HG03196 (cell line): ENCODE data around the gene TAS1R1.
A peak's percentile ranks its signal among the peaks of the same experiment; 100 is the strongest.
"Not testable (repeated sequence)": the region's sequence is repeated elsewhere in the genome, so short reads cannot be mapped to it uniquely, and the experiment has no call there.

Source experiments
- ATAC-seq: cut with Tn5 transposase; IDR thresholded peaks from one replicate; pipeline ENCODE4 v1.9.1; 2021; ENCODE audit not compliant: unreplicated experiment

TAS1R1 gene

DNA sequence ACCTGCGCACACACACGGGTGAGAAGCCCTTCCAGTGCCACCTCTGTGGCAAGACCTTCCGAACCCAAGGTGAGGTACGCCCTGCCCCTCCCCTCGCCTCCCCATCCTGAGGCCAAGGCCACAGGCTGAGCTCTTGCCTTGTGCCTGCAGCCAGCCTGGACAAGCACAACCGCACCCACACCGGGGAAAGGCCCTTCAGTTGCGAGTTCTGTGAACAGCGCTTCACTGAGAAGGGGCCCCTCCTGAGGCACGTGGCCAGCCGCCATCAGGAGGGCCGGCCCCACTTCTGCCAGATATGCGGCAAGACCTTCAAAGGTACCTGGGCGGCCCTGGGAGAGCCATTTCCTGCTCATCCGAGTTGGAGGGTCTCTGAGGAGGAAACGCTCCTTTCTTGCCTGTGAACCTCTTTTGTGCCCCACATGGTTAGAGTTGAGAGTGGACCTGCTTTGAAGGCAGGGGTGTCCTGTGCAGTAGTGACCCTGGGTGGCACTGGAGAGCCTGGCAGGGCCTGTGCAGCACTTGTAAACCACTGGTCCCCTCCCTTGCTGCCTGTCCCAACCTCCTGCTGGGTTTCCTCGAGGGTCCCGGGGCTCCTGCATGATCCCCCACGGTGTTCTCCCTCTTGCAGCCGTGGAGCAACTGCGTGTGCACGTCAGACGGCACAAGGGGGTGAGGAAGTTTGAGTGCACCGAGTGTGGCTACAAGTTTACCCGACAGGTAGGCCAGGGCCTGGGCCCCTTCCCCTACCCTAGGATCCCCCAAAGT lies 33.2 kb downstream of the TAS1R1 start:
- ATAC-seq, result no peak

DNA sequence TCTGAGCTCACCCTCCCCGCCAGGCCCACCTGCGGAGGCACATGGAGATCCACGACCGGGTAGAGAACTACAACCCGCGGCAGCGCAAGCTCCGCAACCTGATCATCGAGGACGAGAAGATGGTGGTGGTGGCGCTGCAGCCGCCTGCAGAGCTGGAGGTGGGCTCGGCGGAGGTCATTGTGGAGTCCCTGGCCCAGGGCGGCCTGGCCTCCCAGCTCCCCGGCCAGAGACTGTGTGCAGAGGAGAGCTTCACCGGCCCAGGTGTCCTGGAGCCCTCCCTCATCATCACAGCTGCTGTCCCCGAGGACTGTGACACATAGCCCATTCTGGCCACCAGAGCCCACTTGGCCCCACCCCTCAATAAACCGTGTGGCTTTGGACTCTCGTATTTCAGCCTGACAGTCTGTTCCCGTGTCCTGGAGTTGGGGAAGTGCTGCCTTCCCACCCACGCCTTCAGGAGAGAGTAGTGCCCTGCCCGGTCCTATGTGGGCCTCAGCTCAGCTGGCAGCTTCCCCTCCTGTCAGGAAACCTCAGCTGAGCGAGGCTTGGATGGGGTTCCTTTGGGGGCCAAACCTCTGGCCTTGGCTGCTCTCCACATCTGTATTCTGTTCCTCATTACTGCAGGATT lies 33.9 kb downstream of the TAS1R1 start:
- ATAC-seq, result no peak

DNA sequence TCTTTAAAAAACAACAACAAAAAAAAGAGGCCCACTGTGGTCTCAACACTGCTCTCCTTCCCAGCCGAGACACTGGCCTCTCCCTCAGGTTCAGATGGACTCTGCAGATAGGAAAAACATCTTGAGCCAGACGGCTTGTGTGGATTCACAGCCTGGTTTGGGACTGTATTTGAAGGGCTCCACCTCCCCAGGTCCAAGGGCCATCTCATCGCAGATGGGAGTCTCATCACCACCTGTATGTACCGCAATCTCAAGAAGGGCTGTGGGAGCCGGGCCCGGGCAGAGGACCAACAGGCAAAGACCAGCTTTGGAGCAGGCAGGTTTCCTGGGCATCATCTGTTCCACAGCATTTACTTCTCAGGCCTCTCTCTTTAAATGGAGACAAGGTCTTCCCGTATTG lies 34.9 kb downstream of the TAS1R1 start:
- no peak for ATAC-seq

DNA sequence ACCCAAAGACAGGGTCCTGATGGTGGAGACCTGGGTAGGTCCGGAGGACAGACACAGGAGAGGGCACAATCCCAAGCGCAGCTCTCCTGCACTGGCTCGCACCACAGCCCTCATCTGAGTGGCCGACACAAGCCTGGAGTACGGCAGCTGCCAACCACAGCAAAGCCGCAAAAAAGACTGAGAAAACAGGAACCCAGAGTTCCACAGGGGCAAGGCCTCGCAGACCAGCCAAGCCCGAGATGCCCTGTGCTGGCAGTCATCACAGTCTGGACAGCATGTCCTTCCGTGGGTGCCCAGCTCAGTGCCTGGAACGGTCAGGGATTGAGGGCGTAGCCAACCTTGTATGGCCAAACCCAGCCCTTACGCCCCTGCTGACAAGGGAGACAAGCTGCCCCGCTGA lies 36.1 kb downstream of the TAS1R1 start:
- no peak for ATAC-seq

DNA sequence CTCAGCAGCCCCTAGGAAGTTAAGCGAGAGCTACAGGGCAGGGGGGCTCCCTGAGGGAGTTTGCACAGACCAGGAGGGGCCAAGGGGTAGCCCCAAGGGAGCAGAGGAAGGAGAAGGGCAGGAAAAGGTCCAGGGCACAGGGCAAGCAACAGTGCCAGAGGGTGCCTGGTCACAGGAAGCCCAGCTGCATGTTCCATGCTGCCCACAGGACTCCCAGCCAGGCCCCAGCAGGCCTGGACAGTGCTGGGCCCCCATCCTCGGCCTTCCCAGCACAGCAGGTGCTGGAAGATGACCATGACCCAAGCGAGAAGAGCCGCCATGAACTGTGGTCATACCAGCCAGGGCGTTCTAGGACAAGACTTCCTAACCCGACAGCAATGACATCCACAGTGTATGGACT lies 36.5 kb downstream of the TAS1R1 start:
- no peak for ATAC-seq

DNA sequence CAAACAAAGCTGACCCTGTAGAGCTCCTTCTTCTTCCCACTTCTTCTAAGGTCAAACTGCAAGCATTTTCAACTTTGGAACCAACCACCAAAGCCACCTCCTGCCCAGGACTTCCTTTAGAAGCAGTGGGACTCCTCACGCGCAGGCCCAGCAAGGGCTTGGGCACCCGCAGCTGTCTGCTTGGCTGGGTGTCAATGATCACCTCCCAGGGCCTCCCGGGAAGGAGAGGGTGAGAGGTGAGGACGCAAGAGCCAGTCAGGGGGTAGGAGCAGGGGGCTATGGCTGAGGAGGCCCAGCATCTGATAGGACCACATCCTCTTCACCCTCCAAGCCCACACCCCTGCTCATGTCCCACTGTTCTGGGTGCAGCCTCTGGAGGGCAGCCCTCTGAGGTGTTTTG lies 37.3 kb downstream of the TAS1R1 start:
- no peak for ATAC-seq

DNA sequence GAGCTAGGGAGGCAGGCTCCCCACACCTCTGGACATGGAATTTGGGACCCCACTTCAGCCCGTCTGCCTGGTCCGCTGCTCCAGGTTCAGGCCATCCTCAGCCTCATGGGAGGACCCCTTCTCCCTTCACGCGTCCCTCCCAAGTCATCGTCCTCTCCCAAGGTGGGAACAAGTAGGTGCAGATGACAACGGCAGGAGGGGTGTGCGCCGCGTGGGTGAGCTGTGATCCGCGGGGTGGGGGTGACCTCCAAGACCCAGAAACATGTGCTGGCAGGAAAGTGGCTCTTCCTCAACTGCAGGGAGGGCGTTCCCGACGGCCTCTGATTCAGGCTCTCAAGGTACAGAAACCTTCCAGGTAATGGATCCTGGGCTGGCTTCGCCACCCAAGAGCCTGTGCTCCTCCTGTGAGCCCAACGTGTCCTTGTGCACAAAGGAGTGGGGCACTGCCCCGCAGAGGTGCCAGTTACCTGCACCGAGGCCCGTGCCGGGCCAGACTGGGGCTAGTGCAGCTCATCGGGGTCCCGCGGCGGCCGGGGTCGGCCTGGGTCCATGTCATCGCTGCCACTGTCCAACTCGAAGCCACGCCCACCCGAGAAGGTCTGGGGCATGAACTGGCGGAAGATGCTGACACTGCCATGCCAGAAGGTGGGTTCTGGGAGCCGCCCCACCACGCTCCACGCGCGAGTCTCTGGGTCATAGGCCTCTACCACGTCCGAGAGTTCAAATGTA lies 37.9 kb downstream of the TAS1R1 start:
- ATAC-seq, result no peak

DNA sequence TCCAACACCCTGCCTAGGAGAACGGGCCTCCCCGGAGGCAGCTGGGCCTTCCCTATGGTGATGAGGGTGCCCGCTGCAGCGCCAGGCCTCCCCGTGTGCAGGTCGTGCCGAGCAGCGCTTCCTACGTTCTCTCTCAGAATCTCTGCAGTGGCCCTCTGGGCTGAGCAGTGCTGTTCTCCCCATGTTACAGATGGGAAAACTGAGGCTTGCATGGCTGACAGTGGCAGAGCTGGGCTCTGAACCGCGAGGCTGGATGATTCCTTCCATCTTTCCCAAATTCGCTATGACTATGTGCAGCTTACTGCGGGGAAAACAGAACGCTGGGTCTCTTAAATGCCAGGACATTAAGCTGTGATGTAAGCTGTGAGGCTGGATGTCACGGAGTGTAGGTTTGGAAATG lies 38.7 kb downstream of the TAS1R1 start:
- ATAC-seq, result no peak

DNA sequence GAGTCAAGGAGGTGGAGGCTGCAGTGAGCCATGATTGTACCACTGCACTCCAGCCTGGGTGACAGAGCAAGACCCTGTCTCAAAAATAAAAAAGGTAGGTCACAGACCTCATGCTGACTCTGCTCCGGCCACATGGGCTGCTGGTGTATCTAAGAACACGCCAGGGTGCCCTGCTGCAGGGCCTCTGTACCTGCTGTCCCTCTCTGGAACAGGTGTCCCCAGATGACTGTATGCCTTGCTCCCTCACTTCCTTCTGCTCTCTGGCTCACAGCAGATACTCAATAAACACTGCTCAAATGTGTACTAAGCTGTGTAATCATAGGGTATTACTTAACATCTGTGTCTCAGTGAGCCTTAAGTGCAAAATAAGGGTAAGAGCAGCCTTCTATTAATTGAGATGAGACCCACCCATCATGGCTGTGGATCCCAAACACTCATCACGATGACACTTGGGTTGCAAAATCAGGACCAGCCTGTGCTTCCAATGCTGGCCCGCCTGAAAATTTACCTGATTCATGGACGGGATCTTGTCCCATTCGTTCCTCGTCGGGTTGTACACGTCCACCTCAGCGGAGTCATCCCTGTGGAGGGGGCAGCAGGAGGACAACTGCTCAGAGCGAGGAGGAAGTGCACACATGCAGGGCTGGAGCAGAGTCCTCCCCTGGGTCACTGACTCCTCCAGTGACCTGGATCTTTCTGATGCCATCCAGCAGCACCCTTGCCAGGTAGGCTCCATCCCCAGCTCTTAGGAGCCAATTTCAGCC lies 40.1 kb downstream of the TAS1R1 start:
- ATAC-seq, result no peak

DNA sequence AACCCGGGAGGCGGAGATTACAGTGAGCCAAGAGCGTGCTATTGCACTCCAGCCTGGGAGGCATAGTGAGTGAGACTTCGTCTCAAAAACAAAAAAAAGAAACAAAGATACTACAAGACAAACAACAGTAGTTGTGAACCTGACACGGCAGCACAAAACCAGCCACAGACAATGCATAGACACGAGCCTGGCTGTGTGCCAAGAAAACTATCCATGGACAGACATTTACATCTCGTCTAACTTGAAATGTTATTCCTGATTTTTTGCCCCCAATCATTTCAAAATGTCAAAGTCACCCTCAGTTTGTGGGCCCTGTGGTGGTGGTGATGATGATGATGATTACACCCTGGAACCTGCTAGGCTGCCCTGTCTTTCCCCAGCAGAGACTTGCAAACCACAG lies 41.2 kb downstream of the TAS1R1 start:
- ATAC-seq, result no peak

DNA sequence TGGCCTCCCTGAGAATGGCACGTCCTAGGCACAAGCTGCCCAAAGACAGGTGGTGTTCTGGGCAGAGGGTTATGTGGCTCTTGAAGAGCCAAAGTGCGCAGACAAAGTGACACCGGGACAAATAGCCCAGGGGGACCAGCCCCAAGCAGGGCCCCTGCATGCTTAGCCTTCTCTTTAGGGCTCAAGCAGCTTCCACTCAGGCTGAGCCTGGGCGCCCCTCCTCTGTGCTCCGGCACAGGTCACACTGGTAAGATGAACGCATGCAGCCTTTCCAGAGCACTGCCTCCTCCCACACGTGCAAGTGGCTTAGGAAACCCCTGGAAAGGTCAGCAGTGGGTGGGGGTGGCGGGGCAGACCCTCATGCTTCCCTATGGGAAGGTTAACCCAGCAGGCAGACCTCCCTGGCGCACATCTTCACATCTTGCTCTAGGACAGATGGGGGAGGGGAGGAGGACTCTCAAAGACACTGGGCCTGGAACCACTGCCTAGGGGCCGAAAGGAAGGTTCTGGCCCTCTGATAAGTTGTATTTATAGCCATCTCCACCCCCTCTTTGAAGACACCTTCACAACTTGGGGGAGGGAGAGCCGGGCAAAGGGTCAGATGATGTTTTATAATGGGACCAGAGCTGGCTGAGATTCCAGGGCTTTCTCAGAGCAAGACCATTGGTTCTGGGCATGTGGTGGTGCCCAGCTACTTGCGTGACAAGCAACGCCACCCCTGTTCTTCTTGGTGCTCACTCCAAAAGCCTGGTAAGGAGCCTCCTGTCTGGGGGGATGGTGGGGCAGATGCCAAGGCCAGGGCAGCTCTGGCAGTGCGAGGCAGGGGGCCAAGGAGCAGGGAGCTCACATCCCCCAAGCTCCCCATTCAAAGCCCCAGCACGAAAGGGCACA lies 42.0 kb downstream of the TAS1R1 start:
- ATAC-seq, result no peak

DNA sequence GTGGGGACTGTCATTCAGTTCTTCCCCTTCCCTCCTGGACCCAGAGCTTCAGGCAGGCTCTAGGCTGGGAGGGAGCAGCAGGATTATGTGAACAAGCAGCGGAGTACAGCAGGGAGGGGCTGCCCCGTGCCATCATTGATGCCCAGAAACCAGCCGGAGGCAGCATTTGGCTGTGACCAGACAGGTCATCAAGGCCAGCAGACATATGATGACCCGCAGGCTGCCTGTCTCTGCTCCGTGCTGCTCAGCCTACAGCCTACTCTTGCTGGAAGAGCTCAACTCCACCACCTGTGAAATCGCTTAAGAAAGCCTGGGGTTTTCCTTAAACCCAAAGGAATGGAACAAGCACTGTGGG lies 42.6 kb downstream of the TAS1R1 start:
- no peak for ATAC-seq

DNA sequence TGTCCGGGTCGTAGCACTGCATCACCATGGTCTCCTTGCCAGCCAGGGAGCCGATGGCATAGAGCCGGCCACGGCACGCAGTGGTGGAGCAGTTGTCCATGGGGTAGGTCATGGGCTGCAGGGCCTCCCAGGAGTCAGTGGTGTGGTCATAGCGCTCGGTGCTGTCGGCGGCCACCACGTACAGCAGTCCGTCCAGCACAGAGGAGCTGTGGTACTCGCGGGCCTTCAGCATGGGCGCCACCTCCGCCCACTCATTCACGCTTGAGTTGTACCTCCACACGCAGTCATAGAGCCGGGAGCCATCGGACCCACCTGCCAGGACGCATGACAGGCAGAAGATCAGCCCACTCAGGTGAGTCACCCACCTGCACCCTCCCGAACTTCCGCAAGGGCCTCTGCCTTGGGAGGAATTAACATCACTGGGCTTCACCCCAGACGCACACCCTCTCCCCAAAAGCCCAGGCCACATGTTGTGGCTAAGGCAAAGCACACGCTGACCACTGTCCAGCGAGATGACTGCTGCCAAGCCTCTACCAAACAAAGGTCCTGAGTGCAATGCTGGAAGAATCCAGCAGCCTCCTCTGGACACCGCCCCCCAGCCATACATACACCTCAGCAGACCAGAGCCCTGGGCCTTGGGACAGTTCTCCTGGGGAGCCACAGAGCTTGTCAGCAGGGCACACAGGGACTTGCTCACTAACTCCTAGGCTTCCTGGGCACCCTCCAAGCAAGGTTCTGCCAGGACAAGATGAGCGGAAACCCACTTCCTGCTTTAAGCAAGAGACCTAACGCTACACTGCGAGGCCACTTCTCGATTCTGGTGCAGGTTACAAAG lies 44.3 kb downstream of the TAS1R1 start:
- no peak for ATAC-seq

DNA sequence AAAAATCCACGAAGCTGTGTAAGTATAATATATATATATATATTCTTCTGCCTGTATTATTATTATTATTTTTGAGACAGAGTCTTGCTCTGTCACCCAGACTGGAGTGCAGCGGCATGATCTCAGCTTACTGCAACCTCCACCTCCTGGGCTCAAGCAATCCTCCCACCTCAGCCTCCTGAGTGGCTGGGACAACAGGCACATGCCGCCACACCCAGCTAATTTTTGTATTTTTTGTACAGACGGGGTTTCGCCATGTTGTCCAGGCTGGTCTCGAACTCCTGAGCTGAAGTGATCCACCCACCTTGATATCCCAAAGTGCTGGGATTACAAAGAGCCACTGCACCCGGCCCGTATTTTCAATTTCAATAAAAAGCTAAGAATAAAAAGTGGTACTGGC lies 44.9 kb downstream of the TAS1R1 start:
- not testable (repeated sequence) for ATAC-seq

DNA sequence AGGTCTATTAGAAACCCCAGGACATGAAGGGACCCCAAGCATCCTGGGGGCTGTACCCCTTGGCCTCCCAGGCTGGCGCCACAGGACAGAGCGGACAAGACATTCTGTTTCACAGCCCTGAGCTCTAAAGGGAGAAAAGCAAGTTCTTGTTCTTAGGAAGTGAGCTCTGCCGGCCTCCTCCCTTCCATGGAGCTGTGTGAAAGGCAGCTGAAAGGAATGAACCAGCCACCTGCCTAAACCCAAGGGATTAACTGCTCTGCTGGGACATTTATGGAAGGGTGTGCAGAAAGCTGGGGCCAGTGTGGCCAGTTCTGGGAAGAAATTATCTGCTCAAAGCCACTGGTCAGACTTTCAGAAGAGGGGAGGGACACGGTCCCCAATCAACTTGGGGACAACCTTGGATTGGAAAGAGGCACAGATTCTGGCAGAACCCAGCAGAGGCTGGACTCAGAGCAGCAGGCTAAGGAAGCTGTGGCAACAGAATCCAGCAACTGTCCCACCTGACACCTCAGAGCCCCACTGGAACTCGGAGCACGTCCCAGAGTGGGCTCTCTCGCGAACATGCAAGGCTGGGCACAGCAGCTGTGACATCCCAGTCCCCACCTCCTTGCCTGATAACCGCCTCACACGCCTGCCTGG lies 45.4 kb downstream of the TAS1R1 start:
- peak; percentile 0 for ATAC-seq

DNA sequence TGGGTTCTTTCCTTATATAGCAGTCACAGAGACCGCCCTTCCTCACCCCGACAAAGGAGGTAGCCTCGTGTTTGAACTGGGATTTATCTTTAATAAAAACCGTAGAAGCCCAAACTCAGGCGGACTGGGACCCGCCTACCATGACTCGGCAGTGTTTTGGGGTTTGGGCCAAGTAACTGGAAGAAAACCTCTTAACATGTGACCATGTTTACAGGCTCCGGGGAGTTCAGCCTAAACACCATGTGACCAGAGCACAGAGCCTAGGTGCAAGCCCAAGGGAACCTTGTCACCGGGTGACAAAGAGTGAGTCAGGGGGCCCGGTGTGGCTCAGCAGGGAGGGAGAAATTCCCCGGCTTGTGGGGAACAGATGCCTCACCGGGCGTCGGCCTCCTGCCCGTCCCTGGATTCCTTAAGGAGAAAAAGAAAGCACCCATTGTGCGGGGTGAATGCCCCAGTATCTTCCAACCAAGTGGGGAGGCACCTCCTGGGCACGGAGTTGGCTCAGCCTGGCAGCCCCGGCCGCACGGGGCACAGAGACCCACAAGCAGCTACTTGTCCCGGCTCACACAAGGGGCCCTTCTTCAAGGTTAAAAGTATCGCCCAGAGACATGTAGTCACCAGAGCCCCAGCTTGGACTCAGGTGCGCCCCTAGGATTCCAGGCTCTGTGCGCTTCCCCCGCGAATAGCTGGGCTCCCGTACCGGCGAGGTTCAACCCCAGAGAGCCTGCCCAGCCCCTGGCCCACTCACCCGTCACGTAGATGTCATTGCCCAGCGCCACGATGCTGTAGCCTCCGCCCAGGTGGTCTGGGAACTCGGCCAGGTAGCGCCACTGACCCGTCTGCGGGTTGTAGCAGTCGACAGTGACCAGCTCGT lies 46.2 kb downstream of the TAS1R1 start:
- peak; percentile 33 for ATAC-seq

DNA sequence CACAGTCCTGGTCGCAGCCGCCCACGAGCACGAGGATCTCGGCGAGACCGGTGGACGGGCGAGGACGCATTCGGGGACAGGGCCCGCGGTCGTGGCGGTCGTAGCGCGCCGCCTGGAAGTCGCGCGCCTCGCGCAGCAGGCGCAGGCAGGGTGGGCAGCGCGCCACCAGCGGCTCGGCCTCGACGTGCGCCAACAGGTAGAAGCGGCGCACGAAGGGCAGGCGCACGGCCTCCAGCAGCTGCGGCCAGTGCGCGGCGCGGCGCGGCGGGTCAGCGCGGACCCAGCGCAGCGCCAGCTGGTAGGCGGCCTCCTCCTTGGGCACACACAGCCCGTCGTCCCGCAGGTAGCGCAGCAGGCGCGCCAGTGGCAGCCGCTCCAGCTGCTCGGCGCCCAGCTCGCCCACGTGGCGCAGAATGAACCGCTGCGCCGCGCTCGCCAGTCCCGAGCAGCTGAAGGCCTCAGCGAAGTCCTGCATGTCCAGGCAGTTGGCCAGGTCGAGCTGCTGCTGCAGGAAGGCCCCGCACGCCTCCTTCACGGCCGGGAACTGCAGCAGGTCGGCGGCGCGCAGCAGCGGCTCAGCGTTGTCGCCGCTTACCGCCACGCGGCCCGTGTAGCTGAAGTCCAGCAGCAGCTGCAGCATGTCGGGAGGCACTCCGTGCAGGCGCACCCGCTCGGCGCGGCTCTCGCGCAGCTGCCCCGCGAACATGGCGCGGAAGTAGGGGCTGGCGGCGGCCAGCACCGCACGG lies 47.0 kb downstream of the TAS1R1 start:
- no peak for ATAC-seq
